ENCODE results near the gene HEMGN.

Gene HEMGN

GRCh38 chr9:97943308-97943855, 5.4 kb upstream of the HEMGN start:
- ATAC-seq = no peak
- TF ChIP-seq TOX (CRISPR knock-in tag; IDR thresholded peaks at IDR 0.05; ENCODE audit: borderline replicate concordance) (no peak), OSR1 (CRISPR knock-in tag; IDR thresholded peaks at IDR 0.05) (no peak), ZNF565 (CRISPR knock-in tag; conservative IDR thresholded peaks at IDR 0.05; ENCODE audit: low read depth) (no peak), CSDC2 (CRISPR knock-in tag; IDR thresholded peaks at IDR 0.05) (no peak), PPARA (CRISPR knock-in tag; IDR thresholded peaks at IDR 0.05; ENCODE audit: borderline replicate concordance) (no peak), ESRRG (CRISPR knock-in tag; IDR thresholded peaks at IDR 0.05) (no peak)

GRCh38 chr9:97941323-97941722, 3.4 kb upstream of the HEMGN start:
- ATAC-seq = no peak
- no peak for TF ChIP-seq ZC3H10 (CRISPR knock-in tag; IDR thresholded peaks at IDR 0.05)
- no peak for TF ChIP-seq TSHZ2 (CRISPR knock-in tag; IDR thresholded peaks at IDR 0.05)
- no peak for TF ChIP-seq TOX (CRISPR knock-in tag; IDR thresholded peaks at IDR 0.05; ENCODE audit: borderline replicate concordance)
- no peak for TF ChIP-seq BACH2 (CRISPR knock-in tag; IDR thresholded peaks at IDR 0.05; ENCODE audit: borderline replicate concordance)
- no peak for TF ChIP-seq SNAI2 (CRISPR knock-in tag; IDR thresholded peaks at IDR 0.05)
- TF ChIP-seq TCF4 (CRISPR knock-in tag; IDR thresholded peaks at IDR 0.05; ENCODE audit: borderline replicate concordance) = no peak
- TF ChIP-seq PATZ1 (CRISPR knock-in tag; IDR thresholded peaks at IDR 0.05; ENCODE audit: borderline replicate concordance) = no peak
- TF ChIP-seq ESRRG (CRISPR knock-in tag; IDR thresholded peaks at IDR 0.05) = no peak
- TF ChIP-seq ISL1 (CRISPR knock-in tag; IDR thresholded peaks at IDR 0.05) = no peak
- TF ChIP-seq ZNF8 (CRISPR knock-in tag; IDR thresholded peaks at IDR 0.05) = no peak
- TF ChIP-seq PPARA (CRISPR knock-in tag; IDR thresholded peaks at IDR 0.05; ENCODE audit: borderline replicate concordance) = no peak
- no peak for TF ChIP-seq ZNF70 (CRISPR knock-in tag; IDR thresholded peaks at IDR 0.05)
- no peak for TF ChIP-seq CSRNP3 (CRISPR knock-in tag; IDR thresholded peaks at IDR 0.05)
- no peak for TF ChIP-seq CSDC2 (CRISPR knock-in tag; IDR thresholded peaks at IDR 0.05)
- no peak for TF ChIP-seq CREB5 (CRISPR knock-in tag; IDR thresholded peaks at IDR 0.05; ENCODE audit: low read depth)
- TF ChIP-seq ZFP30 (CRISPR knock-in tag; IDR thresholded peaks at IDR 0.05) = no peak

GRCh38 chr9:97940741-97941140, 2.8 kb upstream of the HEMGN start:
- no peak for ATAC-seq
- TF ChIP-seq TCF4 (CRISPR knock-in tag; IDR thresholded peaks at IDR 0.05; ENCODE audit: borderline replicate concordance) = no peak
- TF ChIP-seq TSHZ2 (CRISPR knock-in tag; IDR thresholded peaks at IDR 0.05) = no peak
- TF ChIP-seq ARNTL (CRISPR knock-in tag; IDR thresholded peaks at IDR 0.05; ENCODE audit: borderline replicate concordance, low read depth) = no peak
